Loucy (cell line): ENCODE data around the gene TIMM44.
"Not testable (repeated sequence)": the region's sequence is repeated elsewhere in the genome, so short reads cannot be mapped to it uniquely, and the experiment has no call there.

Experiments
- H2AFZ ChIP-seq: fragments of 200-600 bp; sonication (generic); 2 replicates; pipeline ENCODE4 v1.6.0; 2016; ENCODE audit warnings: antibody characterized with exemption, mild to moderate bottlenecking, low read length, moderate library complexity
- H3F3A ChIP-seq: fragments of 200-600 bp; 2 replicates; pipeline ENCODE4 v1.6.0; 2016; ENCODE audit warnings: antibody characterized with exemption, low read depth, mild to moderate bottlenecking
- H3K27me3 ChIP-seq: fragments of 200-600 bp; sonication (generic); 2 replicates; pipeline ENCODE4 v1.6.1; 2014; ENCODE audit warnings: low read length, mild to moderate bottlenecking; ENCODE audit not compliant: insufficient read depth, poor library complexity, severe bottlenecking
- H3K36me3 ChIP-seq: fragments of 200-600 bp; sonication (generic); 2 replicates; pipeline ENCODE4 v1.6.1; 2016; ENCODE audit warnings: low read length; ENCODE audit not compliant: insufficient read depth
- H3K4me1 ChIP-seq: fragments of 200-600 bp; sonication (generic); 2 replicates; pipeline ENCODE4 v1.5.1; 2014; ENCODE audit warnings: low read length, mild to moderate bottlenecking; ENCODE audit not compliant: insufficient read depth, poor library complexity, severe bottlenecking
- H3K4me2 ChIP-seq: fragments of 200-600 bp; sonication (generic); 2 replicates; pipeline ENCODE4 v1.6.0; 2014; ENCODE audit warnings: antibody characterized with exemption, low read length, low read depth, mild to moderate bottlenecking; ENCODE audit not compliant: poor library complexity, severe bottlenecking
- H3K4me3 ChIP-seq: fragments of 200-600 bp; sonication (generic); 2 replicates; pipeline ENCODE4 v1.5.1; 2014; ENCODE audit warnings: low read length, mild to moderate bottlenecking, mixed read lengths; ENCODE audit not compliant: poor library complexity, severe bottlenecking
- H3K79me2 ChIP-seq: fragments of 200-600 bp; sonication (generic); 2 replicates; pipeline ENCODE4 v1.6.1; 2014; ENCODE audit warnings: low read length; ENCODE audit not compliant: insufficient read depth
- H3K9ac ChIP-seq: fragments of 200-600 bp; sonication (generic); 2 replicates; pipeline ENCODE4 v1.6.0; 2014; ENCODE audit warnings: mild to moderate bottlenecking, low read depth, low read length, moderate library complexity; ENCODE audit not compliant: poor library complexity, severe bottlenecking
- H3K9me2 ChIP-seq: fragments of 200-600 bp; sonication (generic); replicated peaks from 2 replicates; pipeline ENCODE4 v1.6.1; 2016; ENCODE audit warnings: low read depth, low read length, mixed read lengths
- H3K9me3 ChIP-seq: fragments of 200-600 bp; sonication (generic); 2 replicates; pipeline ENCODE4 v1.6.1; 2014; ENCODE audit warnings: mild to moderate bottlenecking, antibody characterized with exemption, low read length, low read depth; ENCODE audit not compliant: insufficient read depth
- H4K20me1 ChIP-seq: fragments of 200-600 bp; sonication (generic); 2 replicates; pipeline ENCODE4 v1.6.0; 2014; ENCODE audit warnings: antibody characterized with exemption, low read length, mild to moderate bottlenecking; ENCODE audit not compliant: insufficient read depth, poor library complexity, severe bottlenecking
- EZH2phosphoT487 ChIP-seq: fragments of 200-600 bp; IDR thresholded peaks from 2 replicates; pipeline ENCODE4 v1.6.1; 2018; ENCODE audit warnings: antibody characterized with exemption, mild to moderate bottlenecking, moderate library complexity, borderline replicate concordance
- TF ChIP-seq, protein P1 (sequence below): fragments of 200-600 bp; sonication (generic); conservative IDR thresholded peaks from 2 replicates; pipeline ENCODE4 v1.5.1; 2014; ENCODE audit warnings: mild to moderate bottlenecking, antibody characterized with exemption, low read length

Gene TIMM44

DNA sequence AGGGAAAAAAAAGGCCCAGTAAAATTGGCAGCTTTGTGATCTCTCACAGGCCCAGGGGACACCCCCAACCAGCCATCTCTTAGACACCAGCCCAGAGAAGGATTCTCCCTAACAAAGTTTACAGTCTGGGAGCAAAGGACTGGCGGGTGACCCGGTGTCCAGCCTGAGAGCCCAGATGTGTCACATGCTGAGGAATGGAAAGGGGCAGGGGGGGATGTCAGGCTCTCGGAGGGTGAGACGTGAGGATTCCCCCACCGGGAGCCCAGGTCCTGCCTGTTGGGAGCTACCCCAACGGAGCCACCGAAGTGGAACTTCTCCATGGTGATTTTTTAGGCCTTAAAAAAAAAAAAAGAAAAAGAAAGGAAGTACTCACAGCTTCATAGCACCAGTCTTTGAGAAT lies 12.7 kb downstream of the TIMM44 start:
- Histone ChIP-seq H3K9me3 (no peaks in the 10 kb centered on the region), H3F3A (no peaks in the 10 kb centered on the region), H3K9ac (no peak overlapping the region), H3K79me2 (no peaks in the 10 kb centered on the region), H3K9me2 (no peaks in the 10 kb centered on the region), H3K4me3 (no peak overlapping the region), H3K36me3 (peaks cover 32% of the 10 kb centered on the region; the same call in 1 of the 2 replicates), H3K27me3 (no peaks in the 10 kb centered on the region), H2AFZ (no peak overlapping the region), H3K4me2 (no peak overlapping the region), H3K4me1 (peaks cover 3% of the 10 kb centered on the region), H4K20me1 (no peaks in the 10 kb centered on the region)
- no peak for TF ChIP-seq EZH2phosphoT487

DNA sequence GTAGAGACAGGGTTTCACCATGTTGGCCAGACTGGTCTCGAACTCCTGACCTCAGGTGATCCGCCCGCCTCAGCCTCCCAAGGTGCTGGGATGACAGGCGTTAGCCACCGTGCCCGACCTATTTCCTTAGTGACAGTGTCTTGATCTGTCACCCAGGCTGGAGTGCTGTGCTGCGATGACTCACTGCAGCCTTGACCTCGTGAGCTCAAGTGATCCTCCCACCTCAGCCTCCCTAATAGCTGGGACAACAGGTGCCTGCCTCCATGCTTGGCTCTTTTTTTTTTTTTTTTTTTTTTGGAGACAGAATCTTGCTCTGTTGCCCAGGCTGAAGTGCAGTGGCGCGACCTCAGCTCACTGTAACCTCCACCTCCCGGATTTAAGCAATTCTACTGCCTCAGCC lies 13.4 kb downstream of the TIMM44 start:
- not testable (repeated sequence) for H3F3A ChIP-seq, H3K9ac ChIP-seq, H3K4me3 ChIP-seq, H3K9me3 ChIP-seq, H3K9me2 ChIP-seq, H3K79me2 ChIP-seq, H3K4me1 ChIP-seq, H2AFZ ChIP-seq, H3K4me2 ChIP-seq, H3K27me3 ChIP-seq, H4K20me1 ChIP-seq
- H3K36me3 ChIP-seq, result peaks cover 28% of the 10 kb centered on the region; the same call in 1 of the 2 replicates

DNA sequence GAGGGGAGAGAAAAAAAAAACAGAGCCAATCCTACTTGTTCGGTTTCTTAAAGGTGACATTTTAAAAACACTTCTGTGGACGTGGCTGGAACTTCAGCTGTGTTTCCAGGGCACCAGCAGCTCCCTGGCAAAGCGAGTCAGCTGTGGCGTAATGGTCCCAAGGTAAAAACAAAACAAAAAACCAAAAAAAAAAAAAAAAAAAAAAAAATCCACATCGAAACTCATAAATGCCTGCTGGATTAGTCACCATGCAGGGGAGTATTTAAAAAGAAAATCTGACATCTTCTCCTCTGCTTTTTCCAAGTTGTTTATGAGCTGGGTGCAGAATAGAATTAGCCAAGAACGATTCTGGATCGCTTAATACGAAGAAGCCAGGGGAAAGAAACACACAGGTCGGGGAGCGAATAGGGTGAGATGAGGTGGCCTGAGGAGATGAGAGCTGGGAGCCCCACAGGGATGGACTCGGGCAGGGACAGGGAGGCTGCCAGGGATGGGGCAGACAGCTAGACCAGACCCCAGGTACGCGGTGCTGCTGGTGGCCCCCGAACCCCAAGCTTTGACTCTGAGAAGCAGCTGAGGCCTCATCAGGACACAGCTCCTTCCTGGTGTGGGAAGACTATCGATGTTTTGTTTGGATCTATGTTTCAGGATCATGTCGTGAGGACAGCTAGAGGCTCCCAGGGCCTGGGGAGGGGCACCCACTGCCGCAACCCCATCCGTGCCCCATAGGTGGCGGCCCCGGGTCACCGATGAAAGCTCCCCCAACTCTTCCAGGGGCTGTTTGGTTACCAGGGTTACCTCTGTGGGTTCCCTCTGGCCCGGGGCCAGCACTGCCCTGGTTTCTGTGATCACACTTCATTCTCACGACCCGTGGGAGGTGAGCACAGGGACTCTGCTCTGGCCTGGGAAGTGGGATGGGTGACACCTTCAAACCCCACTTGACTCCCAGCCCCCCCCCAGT lies 14.4 kb downstream of the TIMM44 start:
- H3K79me2 ChIP-seq, result no peaks in the 10 kb centered on the region
- no peak overlapping the region for H3K4me2 ChIP-seq
- H3K4me3 ChIP-seq, result no peak overlapping the region
- H3K9me2 ChIP-seq, result no peaks in the 10 kb centered on the region
- no peak overlapping the region for H3K9ac ChIP-seq
- peaks cover 24% of the 10 kb centered on the region; the same call in 1 of the 2 replicates for H3K36me3 ChIP-seq
- peaks cover 3% of the 10 kb centered on the region for H3K4me1 ChIP-seq
- TF ChIP-seq EZH2phosphoT487, result no peak
- TF ChIP-seq, protein P1, sequence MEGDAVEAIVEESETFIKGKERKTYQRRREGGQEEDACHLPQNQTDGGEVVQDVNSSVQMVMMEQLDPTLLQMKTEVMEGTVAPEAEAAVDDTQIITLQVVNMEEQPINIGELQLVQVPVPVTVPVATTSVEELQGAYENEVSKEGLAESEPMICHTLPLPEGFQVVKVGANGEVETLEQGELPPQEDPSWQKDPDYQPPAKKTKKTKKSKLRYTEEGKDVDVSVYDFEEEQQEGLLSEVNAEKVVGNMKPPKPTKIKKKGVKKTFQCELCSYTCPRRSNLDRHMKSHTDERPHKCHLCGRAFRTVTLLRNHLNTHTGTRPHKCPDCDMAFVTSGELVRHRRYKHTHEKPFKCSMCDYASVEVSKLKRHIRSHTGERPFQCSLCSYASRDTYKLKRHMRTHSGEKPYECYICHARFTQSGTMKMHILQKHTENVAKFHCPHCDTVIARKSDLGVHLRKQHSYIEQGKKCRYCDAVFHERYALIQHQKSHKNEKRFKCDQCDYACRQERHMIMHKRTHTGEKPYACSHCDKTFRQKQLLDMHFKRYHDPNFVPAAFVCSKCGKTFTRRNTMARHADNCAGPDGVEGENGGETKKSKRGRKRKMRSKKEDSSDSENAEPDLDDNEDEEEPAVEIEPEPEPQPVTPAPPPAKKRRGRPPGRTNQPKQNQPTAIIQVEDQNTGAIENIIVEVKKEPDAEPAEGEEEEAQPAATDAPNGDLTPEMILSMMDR, result peak; percentile 67
- H3F3A ChIP-seq, result no peaks in the 10 kb centered on the region
- no peaks in the 10 kb centered on the region for H3K27me3 ChIP-seq
- H2AFZ ChIP-seq, result no peak overlapping the region
- H3K9me3 ChIP-seq, result no peaks in the 10 kb centered on the region
- H4K20me1 ChIP-seq, result no peaks in the 10 kb centered on the region

DNA sequence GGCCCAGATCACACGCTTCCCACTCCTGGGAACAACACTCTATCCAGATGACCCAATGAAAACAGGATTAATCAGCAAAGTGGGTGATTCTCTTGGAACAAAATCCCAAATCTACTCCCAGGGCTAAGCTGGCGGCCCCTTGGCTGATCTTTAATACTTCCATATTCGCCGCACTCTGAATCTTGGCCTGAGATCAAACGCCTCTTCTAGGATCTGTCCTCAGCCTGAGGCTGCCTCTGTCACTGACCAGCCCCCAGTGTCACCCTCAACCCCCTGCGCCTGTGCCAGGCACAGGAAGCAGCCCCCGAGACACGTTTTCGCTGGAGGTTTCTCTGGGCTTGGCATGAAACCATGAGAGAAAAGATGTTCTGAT lies 15.1 kb downstream of the TIMM44 start:
- H3K36me3 ChIP-seq, result peaks cover 17% of the 10 kb centered on the region; the same call in 1 of the 2 replicates
- H2AFZ ChIP-seq, result no peak overlapping the region
- H3K4me1 ChIP-seq, result peaks cover 3% of the 10 kb centered on the region
- TF ChIP-seq EZH2phosphoT487, result no peak
- TF ChIP-seq, protein P1, result no peak
- H4K20me1 ChIP-seq, result no peaks in the 10 kb centered on the region
- no peaks in the 10 kb centered on the region for H3K9me2 ChIP-seq
- no peaks in the 10 kb centered on the region for H3K9me3 ChIP-seq
- no peaks in the 10 kb centered on the region for H3K27me3 ChIP-seq
- H3K79me2 ChIP-seq, result no peaks in the 10 kb centered on the region
- no peaks in the 10 kb centered on the region for H3F3A ChIP-seq
- no peak overlapping the region for H3K9ac ChIP-seq
- H3K4me3 ChIP-seq, result no peak overlapping the region
- no peak overlapping the region for H3K4me2 ChIP-seq
